ENCODE measurements around the gene PLD1. TPM values are rescaled to one million over a fixed set of nuclear protein-coding genes. Genes with fewer than 3 reads are reported as not detected.

The PLD1 gene
- total RNA-seq, 5 donors from 2014 or later (not counting 1 experiment from before 2014, with no cell fraction given) = 1.8 to 3.9 (median 3.2) TPM

- peaks cover 0 to 15% of the 10 kb centered on the region in 2 experiments for H3K4me1 ChIP-seq (ENCODE audit: control insufficient read depth in 1 of 2, extremely low read depth in 1 of 2, insufficient read depth in 2 of 2, low read length in 2 of 2)
- H3K27ac ChIP-seq (ENCODE audit: low read length) = peak overlapping the region; percentile 3
- Mint-ChIP-seq H3K27me3 (peaks cover 27 to 40% of the 10 kb centered on the region in 2 donors), H3K9me3 (no peaks in the 10 kb centered on the region), H3K27ac (peak overlapping the region in 1 of 2 donors; percentile 24), H3K4me1 (peaks cover 10 to 22% (median 19%) of the 10 kb centered on the region in 3 donors), H3K36me3 (no peaks in the 10 kb centered on the region), H3K4me3 (no peak overlapping the region)
- 50% methylated on average over 1 of the region's 3 CpGs for WGBS (ENCODE audit: insufficient coverage)
- ChIA-PET CTCF (no interaction called here), POLR2A (no interaction called here)
- H3K9me3 ChIP-seq = no peaks in the 10 kb centered on the region
- peaks cover 0 to 14% of the 10 kb centered on the region in 2 experiments for H3K27me3 ChIP-seq (replicated peaks in 1 of 2; ENCODE audit: control insufficient read depth in 2 of 2, extremely low read depth in 1 of 2, insufficient read depth in 2 of 2, low read length in 1 of 2)
- no peaks in the 10 kb centered on the region for H3K36me3 ChIP-seq (ENCODE audit: control insufficient read depth in 2 of 2, extremely low read depth in 1 of 2, insufficient read depth in 1 of 2, low read length in 1 of 2)
- ATAC-seq (replicated peaks in 1 of 4) (no peak), DNase-seq (no peak)
- no peak overlapping the region for H3K4me3 ChIP-seq (ENCODE audit: control insufficient read depth in 1 of 2, extremely low read depth in 1 of 2, low read length in 1 of 2)
These were observed 3.1 kb upstream of the PLD1 start for GRCh38 chr3:171813278-171813896.

DNA sequence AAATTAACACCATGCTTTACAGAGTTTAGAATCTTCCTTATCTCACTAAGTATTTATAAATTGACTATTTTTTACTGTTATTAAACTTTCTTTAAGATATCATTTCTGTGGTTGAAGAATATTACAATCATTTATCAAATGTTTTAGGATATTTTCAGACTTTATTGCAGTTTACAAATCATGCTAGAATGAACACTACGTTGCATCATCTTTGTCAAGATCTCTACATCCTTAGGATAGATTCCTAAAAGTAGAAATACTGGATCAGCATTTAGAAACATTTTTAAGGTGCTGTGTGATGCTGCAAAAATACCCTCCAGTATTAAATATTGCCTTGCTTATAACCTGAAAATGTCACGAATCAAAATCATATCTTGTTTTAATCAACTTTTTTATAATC, 2.5 kb upstream of the PLD1 start:
- Histone ChIP-seq H3K27ac (ENCODE audit: low read length) (no peak overlapping the region), H3K4me3 (ENCODE audit: control insufficient read depth in 1 of 2, extremely low read depth in 1 of 2, low read length in 1 of 2) (no peak overlapping the region), H3K9me3 (no peaks in the 10 kb centered on the region), H3K36me3 (ENCODE audit: control insufficient read depth in 2 of 2, extremely low read depth in 1 of 2, insufficient read depth in 1 of 2, low read length in 1 of 2) (no peaks in the 10 kb centered on the region), H3K4me1 (ENCODE audit: control insufficient read depth in 1 of 2, extremely low read depth in 1 of 2, insufficient read depth in 2 of 2, low read length in 2 of 2) (peaks cover 0 to 15% of the 10 kb centered on the region in 2 experiments), H3K27me3 (replicated peaks in 1 of 2; ENCODE audit: control insufficient read depth in 2 of 2, extremely low read depth in 1 of 2, insufficient read depth in 2 of 2, low read length in 1 of 2) (peaks cover 0 to 14% of the 10 kb centered on the region in 2 experiments)
- peaks cover 28 to 41% of the 10 kb centered on the region in 2 donors for H3K27me3 Mint-ChIP-seq
- H3K4me3 Mint-ChIP-seq = no peak overlapping the region
- no CpG with 5 or more reads among the region's 2 CpGs for WGBS (ENCODE audit: insufficient coverage)
- ChIA-PET CTCF (no interaction called here), POLR2A (no interaction called here)
- no peaks in the 10 kb centered on the region for H3K36me3 Mint-ChIP-seq
- no peak overlapping the region for H3K27ac Mint-ChIP-seq
- H3K4me1 Mint-ChIP-seq = peaks cover 10 to 22% (median 19%) of the 10 kb centered on the region in 3 donors
- ATAC-seq (replicated peaks in 1 of 4) (no peak), DNase-seq (no peak)
- no peaks in the 10 kb centered on the region for H3K9me3 Mint-ChIP-seq

DNA sequence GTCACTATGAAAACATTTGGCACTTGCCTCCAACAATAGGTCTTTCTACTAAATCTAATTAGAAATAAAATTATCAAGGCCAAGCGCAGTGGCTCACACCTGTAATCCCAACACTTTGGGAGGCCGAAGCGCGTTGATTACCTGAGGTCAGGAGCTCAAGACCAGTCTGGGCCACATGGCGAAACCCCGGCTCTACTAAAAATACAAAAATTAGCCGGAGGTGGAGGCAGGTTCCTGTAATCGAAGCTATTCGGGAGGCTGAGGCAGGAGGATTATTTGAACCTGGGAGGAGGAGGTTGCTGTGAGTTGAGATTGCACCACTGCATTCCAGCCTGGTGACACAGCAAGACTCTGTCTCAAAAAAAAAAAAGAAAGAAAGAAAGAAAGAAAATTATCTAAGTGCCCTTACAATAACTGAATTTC, 1.6 kb upstream of the PLD1 start:
- DNase-seq (no peak), ATAC-seq (replicated peaks in 1 of 4) (no peak)
- H3K4me1 Mint-ChIP-seq = peaks cover 10 to 22% (median 19%) of the 10 kb centered on the region in 3 donors
- H3K4me1 ChIP-seq (ENCODE audit: control insufficient read depth in 1 of 2, extremely low read depth in 1 of 2, insufficient read depth in 2 of 2, low read length in 2 of 2) = peaks cover 0 to 15% of the 10 kb centered on the region in 2 experiments
- H3K27me3 ChIP-seq (replicated peaks in 1 of 2; ENCODE audit: control insufficient read depth in 2 of 2, extremely low read depth in 1 of 2, insufficient read depth in 2 of 2, low read length in 1 of 2) = peaks cover 0 to 14% of the 10 kb centered on the region in 2 experiments
- peaks cover 30 to 44% of the 10 kb centered on the region in 2 donors for H3K27me3 Mint-ChIP-seq
- no peaks in the 10 kb centered on the region for H3K9me3 Mint-ChIP-seq
- ChIA-PET CTCF (no interaction called here), POLR2A (no interaction called here)
- peak overlapping the region in 1 of 3 donors; percentile 80 for H3K4me3 Mint-ChIP-seq
- H3K9me3 ChIP-seq = no peaks in the 10 kb centered on the region
- H3K36me3 Mint-ChIP-seq = no peaks in the 10 kb centered on the region
- no peak overlapping the region for H3K27ac Mint-ChIP-seq
- no peak overlapping the region for H3K4me3 ChIP-seq (ENCODE audit: control insufficient read depth in 1 of 2, extremely low read depth in 1 of 2, low read length in 1 of 2)
- no peaks in the 10 kb centered on the region for H3K36me3 ChIP-seq (ENCODE audit: control insufficient read depth in 2 of 2, extremely low read depth in 1 of 2, insufficient read depth in 1 of 2, low read length in 1 of 2)
- H3K27ac ChIP-seq (ENCODE audit: low read length) = no peak overlapping the region
- 100% methylated on average over 6 of the region's 9 CpGs for WGBS (ENCODE audit: insufficient coverage)

DNA sequence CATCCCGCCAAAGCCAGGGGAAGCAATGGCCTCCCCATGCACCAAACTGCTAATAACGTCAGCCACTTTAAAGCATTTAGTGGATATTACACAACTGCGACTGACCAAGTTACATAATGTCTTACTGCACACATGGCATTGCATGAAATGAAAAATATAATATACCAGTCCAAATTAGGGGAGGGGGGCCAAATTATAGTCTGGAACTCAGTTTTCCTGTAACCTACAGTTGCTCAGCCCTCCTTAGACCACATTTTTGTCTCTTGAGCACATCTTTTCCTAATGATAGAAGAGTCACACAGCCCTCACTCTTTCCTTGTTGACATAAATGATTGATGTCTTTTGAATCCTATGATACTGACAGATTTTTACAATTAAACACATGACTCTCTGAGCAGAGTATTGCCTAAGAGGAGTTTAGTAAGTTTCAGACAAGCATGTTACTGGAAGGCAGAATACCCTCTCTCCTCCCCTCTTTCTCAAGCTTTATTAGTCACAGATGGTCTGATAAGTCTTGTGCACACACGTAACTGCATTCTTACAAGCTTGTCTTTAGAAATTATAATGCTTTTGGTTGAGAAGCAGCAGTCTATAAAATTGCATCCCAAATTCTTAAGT, 1.1 kb upstream of the PLD1 start:
- CTCF ChIA-PET = no interaction called here
- Histone ChIP-seq H3K9me3 (no peaks in the 10 kb centered on the region), H3K27me3 (replicated peaks in 1 of 2; ENCODE audit: control insufficient read depth in 2 of 2, extremely low read depth in 1 of 2, insufficient read depth in 2 of 2, low read length in 1 of 2) (peaks cover 0 to 14% of the 10 kb centered on the region in 2 experiments), H3K4me3 (ENCODE audit: control insufficient read depth in 1 of 2, extremely low read depth in 1 of 2, low read length in 1 of 2) (no peak overlapping the region), H3K36me3 (ENCODE audit: control insufficient read depth in 2 of 2, extremely low read depth in 1 of 2, insufficient read depth in 1 of 2, low read length in 1 of 2) (no peaks in the 10 kb centered on the region), H3K4me1 (ENCODE audit: control insufficient read depth in 1 of 2, extremely low read depth in 1 of 2, insufficient read depth in 2 of 2, low read length in 2 of 2) (peaks cover 0 to 15% of the 10 kb centered on the region in 2 experiments), H3K27ac (ENCODE audit: low read length) (no peak overlapping the region)
- WGBS (ENCODE audit: insufficient coverage) = no CpG with 5 or more reads among the region's 4 CpGs
- H3K9me3 Mint-ChIP-seq = no peaks in the 10 kb centered on the region
- peak overlapping the region in 1 of 3 donors; percentile 80 for H3K4me3 Mint-ChIP-seq
- POLR2A ChIA-PET = no interaction called here
- no peak for ATAC-seq (replicated peaks in 1 of 4)
- no peaks in the 10 kb centered on the region for H3K36me3 Mint-ChIP-seq
- no peak overlapping the region for H3K27ac Mint-ChIP-seq
- peaks cover 30 to 43% of the 10 kb centered on the region in 2 donors for H3K27me3 Mint-ChIP-seq
- peaks cover 10 to 22% (median 19%) of the 10 kb centered on the region in 3 donors for H3K4me1 Mint-ChIP-seq
- DNase-seq = no peak

DNA sequence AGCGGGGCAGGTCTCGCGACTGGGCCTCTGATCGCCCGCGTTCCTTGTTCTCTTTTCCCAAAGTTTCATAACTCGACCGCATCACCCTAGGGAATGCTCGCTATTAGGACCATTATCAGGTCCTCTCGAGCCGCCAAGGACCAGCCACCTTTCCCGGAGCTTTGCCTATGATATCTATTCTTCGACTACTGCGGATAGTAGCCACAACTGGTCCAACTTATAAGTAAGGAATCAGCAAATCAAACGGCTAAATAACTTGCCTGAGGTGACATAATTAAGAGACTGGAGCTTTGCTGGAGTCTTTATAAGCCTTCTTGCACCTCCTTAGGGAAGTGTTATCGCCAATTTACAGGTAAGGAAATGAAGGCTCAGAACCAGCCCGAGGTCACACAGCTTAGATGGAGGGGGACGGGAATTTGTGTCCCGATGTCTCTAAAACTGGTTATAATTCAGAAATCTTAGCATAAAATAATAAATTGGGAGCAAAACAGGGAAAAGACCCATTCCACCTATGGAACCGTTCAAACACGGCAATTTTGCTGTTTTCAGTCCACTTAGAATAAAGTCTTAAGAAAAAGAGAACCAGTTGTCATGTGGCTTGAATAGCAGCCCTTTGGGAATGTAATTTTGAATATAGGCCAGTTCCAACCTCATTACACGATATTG, 479 bp upstream of the PLD1 start:
- DNase-seq = no peak
- no peaks in the 10 kb centered on the region for H3K36me3 ChIP-seq (ENCODE audit: control insufficient read depth in 2 of 2, extremely low read depth in 1 of 2, insufficient read depth in 1 of 2, low read length in 1 of 2)
- ATAC-seq (replicated peaks in 1 of 4) = no peak
- Mint-ChIP-seq H3K4me3 (peak overlapping the region; percentile 77 to 82 (median 80)), H3K36me3 (no peaks in the 10 kb centered on the region), H3K9me3 (no peaks in the 10 kb centered on the region), H3K4me1 (peaks cover 10 to 22% (median 19%) of the 10 kb centered on the region in 3 donors), H3K27me3 (peaks cover 30 to 39% of the 10 kb centered on the region in 2 donors), H3K27ac (peak overlapping the region in 1 of 2 donors; percentile 46)
- H3K27me3 ChIP-seq (replicated peaks in 1 of 2; ENCODE audit: control insufficient read depth in 2 of 2, extremely low read depth in 1 of 2, insufficient read depth in 2 of 2, low read length in 1 of 2) = peaks cover 0 to 14% of the 10 kb centered on the region in 2 experiments
- H3K27ac ChIP-seq (ENCODE audit: low read length) = no peak overlapping the region
- WGBS (ENCODE audit: insufficient coverage) = 8% methylated on average over 13 of the region's 22 CpGs
- peak overlapping the region; percentile 62 to 85 for H3K4me3 ChIP-seq (ENCODE audit: control insufficient read depth in 1 of 2, extremely low read depth in 1 of 2, low read length in 1 of 2)
- H3K9me3 ChIP-seq = no peaks in the 10 kb centered on the region
- peaks cover 0 to 15% of the 10 kb centered on the region in 2 experiments for H3K4me1 ChIP-seq (ENCODE audit: control insufficient read depth in 1 of 2, extremely low read depth in 1 of 2, insufficient read depth in 2 of 2, low read length in 2 of 2)
- ChIA-PET CTCF (interaction anchor here in 1 of 2 donors (0.6 to 1.5 kb wide), 2 partner anchors 23 to 193 kb away, joined by 3 read pairs; no protein-coding TSS in a partner anchor), POLR2A (no interaction called here)

DNA sequence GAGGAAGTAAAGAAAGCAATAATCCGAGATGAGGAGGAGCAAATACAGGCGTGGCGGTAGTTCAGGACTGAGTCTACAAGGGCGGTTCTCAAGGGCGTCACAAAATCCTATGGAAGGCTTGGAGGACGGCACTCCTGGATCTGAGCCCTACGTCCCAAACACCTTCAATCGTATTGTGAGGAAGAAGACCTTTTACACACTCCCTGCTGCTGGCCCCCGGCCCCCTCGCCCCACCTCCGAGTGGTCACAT, 747 bp downstream of the PLD1 start:
- POLR2A ChIA-PET = no interaction called here
- H3K27ac Mint-ChIP-seq = peak overlapping the region; percentile 30 to 77
- H3K27me3 Mint-ChIP-seq = peaks cover 28 to 39% of the 10 kb centered on the region in 2 donors
- peak in 1 of 35 experiments; percentile 5 for DNase-seq
- no peaks in the 10 kb centered on the region for H3K36me3 Mint-ChIP-seq
- H3K4me1 ChIP-seq (ENCODE audit: control insufficient read depth in 1 of 2, extremely low read depth in 1 of 2, insufficient read depth in 2 of 2, low read length in 2 of 2) = peaks cover 0 to 15% of the 10 kb centered on the region in 2 experiments
- WGBS (ENCODE audit: insufficient coverage) = 8% methylated on average over 5 of the region's 11 CpGs
- peak overlapping the region; percentile 62 to 85 for H3K4me3 ChIP-seq (ENCODE audit: control insufficient read depth in 1 of 2, extremely low read depth in 1 of 2, low read length in 1 of 2)
- peak overlapping the region; percentile 80 to 84 (median 82) for H3K4me3 Mint-ChIP-seq
- peak in 3 of 4 experiments; percentile 12 to 22 (median 21) for ATAC-seq (replicated peaks in 1 of 4)
- CTCF ChIA-PET = interaction anchor here in 1 of 2 donors (1.5 kb wide), 1 partner anchor 25 kb away, joined by 3 read pairs; no protein-coding TSS in a partner anchor
- no peak overlapping the region for H3K27ac ChIP-seq (ENCODE audit: low read length)
- H3K36me3 ChIP-seq (ENCODE audit: control insufficient read depth in 2 of 2, extremely low read depth in 1 of 2, insufficient read depth in 1 of 2, low read length in 1 of 2) = no peaks in the 10 kb centered on the region
- no peaks in the 10 kb centered on the region for H3K9me3 ChIP-seq
- H3K9me3 Mint-ChIP-seq = no peaks in the 10 kb centered on the region
- H3K4me1 Mint-ChIP-seq = peaks cover 10 to 22% (median 19%) of the 10 kb centered on the region in 3 donors
- H3K27me3 ChIP-seq (replicated peaks in 1 of 2; ENCODE audit: control insufficient read depth in 2 of 2, extremely low read depth in 1 of 2, insufficient read depth in 2 of 2, low read length in 1 of 2) = peaks cover 0 to 14% of the 10 kb centered on the region in 2 experiments

Data from T-cell (primary cell).